CD4-positive, alpha-beta T cell treated with Interleukin-10 for 1 hour (primary cell): Measurements from ENCODE around the gene SACM1L.

Experiments
- DNase-seq: peaks from one replicate; pipeline ENCODE4 v3.0.0-alpha.2; 2020

The SACM1L gene, protein sequence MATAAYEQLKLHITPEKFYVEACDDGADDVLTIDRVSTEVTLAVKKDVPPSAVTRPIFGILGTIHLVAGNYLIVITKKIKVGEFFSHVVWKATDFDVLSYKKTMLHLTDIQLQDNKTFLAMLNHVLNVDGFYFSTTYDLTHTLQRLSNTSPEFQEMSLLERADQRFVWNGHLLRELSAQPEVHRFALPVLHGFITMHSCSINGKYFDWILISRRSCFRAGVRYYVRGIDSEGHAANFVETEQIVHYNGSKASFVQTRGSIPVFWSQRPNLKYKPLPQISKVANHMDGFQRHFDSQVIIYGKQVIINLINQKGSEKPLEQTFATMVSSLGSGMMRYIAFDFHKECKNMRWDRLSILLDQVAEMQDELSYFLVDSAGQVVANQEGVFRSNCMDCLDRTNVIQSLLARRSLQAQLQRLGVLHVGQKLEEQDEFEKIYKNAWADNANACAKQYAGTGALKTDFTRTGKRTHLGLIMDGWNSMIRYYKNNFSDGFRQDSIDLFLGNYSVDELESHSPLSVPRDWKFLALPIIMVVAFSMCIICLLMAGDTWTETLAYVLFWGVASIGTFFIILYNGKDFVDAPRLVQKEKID

DNA sequence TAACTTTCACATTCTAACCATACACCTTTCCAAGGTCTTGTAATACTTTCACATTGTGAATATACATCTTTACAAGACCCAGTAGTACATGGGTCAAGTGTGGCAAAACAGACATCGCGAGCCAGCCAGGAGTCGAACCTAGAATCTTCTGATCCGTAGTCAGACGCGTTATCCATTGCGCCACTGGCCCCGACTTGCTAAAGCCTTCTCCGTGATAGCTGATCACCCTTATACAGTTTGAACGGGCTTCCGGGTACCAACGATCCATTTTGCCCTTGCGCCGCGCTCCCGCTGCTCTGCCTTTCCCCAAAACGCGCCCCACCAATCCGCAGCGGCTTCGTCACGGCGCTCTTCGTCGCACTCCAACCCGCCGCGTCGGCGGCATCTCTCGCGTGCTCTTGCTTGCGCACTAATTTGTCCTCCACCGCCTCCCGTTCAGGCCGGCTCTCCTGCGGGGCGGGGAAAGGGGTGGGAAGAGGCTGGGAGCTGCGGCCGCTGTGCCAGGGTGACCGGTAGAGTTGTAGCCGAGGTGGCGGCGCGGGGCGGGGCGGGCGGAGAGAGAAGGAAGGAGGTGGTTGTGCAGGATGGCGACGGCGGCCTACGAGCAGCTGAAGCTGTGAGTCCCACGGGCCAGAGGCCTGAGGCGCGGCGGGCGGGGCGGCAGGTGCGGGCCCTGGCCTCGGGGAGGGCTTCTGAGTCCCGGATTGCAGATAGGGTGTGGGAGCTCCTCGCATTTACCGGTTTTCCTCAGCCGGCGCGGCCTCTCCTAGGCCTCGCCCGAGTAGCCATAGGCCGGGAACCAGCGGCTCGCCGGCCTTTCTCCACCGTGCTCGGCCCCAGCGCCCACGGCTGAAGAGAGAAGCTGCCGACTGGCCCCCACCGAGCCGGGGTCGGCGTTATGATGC is at the start of gene SACM1L:
Gene SACM1L (plus strand): TSS at position 515 of the 905 bp plus-strand sequence. CDS start 70 bp downstream, at position 585.
- DNase-seq: peak; percentile 98

DNA sequence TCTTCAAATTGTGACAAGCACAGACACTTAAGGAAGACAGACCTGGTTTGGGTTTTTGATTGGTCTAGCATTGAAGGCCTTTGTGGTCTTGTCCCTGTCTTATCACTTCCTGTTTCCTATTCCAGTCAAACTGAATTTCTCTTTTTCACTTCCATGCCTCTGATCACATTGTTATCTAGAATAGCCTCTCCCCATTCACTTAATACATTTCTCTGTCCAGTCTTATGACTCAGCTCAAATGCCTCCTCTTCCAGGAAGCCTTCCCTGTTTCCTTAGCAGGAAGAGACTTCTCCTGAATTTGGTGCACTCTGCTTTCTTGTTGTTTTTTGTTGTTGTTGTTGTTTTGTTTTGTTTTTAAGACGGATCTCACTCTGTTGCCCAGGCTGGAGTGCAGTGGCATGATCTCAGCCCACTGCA is 49.1 kb upstream of the SACM1L start:
- DNase-seq: no peak

DNA sequence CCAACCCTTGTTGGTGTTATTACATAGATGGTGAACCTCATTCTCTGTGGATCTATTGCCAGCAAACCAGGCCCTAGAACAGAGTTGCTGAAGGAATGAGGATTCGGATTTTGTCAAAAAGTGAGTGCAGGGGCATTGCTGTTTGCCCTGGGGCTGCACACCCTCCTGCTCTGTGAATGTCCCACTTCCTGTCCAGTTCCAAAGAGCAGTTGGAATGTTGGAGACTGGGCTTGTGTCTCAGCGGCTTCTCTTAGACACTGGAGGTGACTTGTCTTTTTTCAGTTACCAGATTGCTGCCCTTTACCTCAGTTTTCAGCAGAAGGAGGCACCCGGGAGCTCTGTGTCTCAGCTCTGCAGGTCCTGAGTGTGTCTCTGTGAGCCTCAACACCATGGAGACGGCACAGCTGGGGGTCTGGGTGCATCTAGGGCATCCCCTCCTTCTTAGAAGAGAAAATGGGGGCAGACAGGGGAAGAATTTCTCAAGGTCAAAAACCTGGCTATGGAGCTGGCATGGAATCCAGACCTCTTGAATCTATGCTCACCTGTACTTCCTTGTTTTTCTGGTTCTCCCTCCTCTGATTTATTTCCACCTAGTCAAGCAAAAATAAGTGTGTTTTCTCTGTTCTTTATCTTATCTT is 48.4 kb upstream of the SACM1L start:
- DNase-seq: no peak

DNA sequence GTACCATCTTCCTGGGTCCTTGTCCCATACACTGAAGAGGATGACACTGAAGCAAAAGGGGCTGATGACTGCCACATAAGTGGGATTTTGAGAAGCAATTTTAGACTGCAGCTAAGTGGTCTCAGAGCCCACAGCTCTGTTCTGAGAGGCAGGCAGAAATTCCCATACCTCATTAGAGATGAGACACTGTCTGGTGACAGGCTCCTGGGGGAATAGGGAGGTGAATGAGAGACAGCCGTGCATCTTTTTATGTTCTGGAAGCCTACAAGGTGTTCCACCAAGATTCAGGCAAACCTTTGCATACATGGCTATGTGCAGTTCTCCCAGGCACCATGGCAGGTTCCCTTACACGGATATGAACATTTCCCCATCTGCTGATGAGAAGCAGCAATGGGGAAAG is 47.4 kb upstream of the SACM1L start:
- DNase-seq: no peak

DNA sequence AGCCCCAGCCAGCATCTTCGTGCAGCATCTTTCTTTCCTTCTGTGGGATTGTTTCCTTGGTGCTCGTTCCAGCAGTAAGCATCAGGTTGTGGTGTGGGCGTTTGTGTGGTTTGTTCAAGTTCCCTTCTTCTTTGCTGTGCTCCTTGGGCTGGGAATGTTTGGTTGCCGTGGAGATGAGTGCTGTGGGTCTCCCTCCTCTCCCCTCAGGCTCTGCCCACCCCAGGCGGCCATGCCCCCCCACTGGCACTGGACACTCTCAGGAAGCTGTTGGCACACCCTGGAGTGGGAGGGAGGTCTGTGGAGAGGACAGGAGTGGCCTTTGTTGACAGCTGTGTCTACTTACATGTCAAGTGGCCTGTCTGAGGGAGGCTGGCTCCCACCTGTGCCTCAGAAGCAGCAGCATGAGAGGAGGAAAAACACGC is 46.5 kb upstream of the SACM1L start:
- DNase-seq: no peak

DNA sequence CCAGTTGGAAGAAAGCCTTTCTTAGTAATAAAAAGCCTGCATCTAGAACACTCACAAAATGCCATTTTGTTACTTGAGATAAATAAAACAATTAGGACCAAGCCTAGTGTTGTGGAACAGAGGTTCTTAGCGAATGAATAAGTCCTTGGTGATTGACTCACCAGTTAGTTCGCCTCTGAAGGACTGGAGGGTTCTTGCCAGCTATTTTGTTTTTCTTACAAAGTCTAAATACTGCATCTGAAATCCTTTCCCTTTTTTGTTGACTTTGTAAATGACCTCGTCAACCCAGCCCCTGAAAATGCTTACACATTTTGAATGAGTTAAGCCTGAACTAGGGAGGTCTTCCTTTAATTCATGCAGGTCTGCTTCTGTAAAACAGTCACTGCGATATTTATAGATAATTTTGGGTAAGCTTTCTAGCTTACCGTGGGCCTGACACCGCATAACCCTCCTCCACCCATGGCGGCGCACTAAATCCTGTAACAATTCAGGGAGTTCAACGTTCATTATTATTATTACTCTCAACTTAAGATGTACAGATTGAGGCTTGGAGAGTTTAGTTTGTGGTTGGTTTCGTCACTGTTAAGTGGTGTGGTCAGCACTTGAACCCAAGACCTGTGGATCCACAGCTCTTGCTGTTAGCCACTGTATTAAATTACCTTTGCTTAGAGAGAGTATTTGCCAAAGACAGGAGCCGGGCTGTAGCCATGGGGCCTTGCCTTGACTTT is 45.0 kb upstream of the SACM1L start:
- DNase-seq: no peak

DNA sequence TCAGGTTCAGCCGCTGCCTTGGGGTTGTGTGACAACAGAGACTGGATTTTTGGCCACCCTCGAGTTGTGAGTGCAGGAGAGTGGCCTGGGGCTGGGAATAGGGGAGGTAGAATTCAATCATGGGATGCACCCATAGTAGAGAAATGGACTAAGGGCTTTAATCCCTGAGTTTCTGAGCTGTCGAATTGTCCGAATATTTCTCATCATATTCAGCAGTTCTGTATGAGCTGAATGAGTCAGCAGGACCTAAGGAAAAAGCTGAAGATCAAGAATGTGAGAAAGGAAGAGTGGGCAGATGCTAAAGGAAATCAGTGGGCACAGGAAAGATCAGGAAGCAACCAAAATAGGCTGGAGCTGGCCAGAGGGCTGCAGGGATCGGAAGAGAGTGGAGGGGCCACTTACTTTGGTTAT is 44.4 kb upstream of the SACM1L start:
- DNase-seq: no peak

DNA sequence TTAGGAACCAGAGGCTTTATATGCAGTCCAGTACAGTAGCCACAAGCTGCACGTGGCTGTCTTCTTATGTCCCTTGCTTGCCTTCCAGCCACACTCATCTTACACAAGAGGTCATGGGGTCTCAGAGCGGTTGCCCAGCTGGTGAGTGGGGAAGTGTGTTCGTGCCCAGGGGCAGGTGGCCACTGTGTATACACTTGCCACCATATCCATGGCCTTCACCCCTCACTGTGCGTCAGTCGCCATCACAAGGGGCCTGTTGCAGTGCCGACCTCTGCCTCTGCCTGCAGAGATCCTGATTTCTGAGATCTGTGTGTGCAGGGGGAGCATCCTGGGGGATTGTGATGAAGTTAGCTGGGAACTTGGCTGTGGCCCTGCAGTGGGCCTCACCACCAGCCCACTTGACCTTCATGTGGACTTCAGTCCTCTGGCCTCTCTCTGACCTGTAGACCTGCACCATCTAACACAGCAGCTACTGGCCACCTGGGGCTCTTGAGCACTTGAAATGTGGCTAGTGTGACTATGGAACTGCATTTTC is 43.1 kb upstream of the SACM1L start:
- no peak for DNase-seq

DNA sequence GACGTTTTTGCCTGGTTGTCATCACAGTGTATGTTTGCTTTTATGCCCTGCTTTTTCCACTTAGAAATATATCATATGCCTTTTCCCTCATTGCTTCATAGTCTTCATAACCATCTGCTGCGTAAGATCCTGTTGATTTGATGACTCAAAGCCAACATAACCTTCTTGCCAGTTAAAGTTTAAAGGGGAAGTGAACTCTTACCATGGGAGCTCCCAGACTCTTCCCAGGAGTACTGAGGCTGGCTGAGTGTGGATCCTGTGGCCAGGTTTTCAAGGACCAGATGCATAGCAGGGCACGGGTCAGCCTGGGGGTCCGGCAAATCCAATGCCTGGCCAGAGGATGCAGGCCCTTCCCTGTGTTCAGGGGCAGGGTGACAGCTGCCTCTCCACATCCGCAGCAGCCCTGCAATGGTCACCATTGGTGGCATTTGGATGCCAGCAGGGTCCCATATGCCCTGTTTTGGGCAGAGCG is 42.0 kb upstream of the SACM1L start:
- no peak for DNase-seq

DNA sequence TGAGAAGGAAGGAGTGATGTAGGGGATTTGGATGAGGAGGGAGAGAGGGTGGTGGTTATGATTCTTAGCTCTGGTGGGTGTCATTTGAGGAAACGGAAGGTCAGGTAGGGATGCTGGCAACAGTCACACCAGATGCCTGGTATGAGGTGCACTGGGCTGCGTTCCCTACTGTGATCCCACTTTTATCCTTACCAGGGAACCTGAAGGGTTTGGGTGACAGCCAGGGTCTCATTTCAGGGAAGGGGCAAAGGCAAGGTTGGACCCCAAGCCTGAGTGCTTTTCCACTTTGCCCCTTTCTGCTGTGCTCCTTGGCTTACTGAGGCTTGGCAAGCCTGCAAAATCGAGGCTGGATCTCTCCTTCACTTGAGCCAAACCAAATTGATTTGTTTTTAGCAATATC is 36.0 kb upstream of the SACM1L start:
- no peak for DNase-seq

DNA sequence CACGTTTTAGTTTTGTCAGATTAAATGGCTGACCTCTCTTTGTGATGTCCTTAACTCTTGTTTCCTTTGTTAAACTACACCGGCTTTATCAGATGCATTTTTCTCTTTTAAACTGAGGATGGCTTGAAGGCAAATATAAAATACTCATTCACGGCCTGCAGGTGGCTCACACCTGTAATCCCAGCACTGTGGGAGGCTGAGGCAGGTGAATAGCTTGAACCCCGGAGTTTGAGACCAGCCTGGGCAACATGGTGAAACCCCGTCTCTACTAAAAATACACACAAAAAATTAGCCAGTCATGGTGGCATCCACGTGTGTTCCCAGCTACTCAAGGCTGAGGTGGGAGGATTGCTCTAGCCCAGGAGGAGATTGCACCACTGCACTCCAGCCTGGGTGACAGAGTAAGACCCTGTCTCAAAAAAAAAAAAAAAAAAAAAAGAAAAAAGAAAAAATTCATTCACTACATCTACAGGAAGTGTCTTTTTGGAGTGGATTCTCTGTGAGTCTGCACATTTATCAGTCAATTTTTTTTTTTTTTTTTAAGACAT is 34.7 kb upstream of the SACM1L start:
- no peak for DNase-seq

DNA sequence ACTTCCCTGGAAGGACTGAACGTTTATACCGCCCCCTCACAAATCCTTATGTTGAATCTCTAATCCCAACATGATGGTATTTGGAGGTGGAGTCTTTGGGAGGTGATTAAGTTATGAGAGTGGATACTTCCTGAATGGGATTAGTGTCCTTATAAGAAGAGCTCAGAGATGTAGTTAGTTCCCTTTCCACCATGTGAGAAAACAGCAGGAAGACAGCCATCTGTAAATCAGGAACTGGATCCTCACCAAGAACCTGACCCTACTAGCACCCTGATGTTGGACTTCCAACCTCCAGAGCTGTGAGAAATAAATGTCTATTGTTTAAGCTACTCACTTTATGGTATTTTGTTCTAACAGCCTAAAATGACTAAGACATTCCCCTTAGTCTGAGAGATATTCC is 33.3 kb upstream of the SACM1L start:
- no peak for DNase-seq

DNA sequence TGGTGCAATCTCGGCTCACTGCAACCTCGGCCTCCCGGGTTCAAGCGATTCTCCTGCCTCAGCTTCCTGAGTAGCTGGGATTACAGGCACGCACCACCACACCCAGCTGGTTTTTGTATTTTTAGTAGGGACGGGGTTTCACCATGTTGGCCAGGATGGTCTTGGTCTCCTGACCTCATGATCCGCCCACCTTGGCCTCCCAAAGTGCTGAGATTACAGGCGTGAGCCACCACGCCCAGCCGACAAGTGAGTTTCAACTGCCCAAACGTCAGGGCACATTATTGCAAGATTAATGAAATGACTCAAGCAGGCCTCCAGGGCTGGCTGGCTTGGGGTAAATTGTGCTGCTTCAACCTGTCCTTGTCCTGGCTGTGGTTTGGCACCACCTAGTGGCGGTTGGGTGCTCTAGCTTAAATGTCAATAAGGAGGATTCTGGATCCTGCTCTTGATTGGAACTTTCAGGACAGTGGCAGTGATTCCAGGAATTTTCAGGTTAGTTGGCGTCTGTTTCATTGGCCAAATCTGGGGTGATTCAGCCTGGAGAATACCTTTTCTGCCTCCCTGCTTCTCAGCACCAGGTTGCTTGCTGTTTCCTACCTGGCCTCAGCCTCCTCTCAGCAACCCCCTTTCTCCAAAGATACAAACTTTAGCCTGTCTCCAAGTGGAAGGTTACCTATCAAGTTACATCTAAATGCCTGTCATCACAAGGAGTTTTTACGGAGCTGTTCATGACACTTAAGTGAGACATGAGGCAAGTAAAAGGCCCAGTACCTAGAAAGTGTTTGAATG is 32.4 kb upstream of the SACM1L start:
- peak; percentile 85 for DNase-seq

DNA sequence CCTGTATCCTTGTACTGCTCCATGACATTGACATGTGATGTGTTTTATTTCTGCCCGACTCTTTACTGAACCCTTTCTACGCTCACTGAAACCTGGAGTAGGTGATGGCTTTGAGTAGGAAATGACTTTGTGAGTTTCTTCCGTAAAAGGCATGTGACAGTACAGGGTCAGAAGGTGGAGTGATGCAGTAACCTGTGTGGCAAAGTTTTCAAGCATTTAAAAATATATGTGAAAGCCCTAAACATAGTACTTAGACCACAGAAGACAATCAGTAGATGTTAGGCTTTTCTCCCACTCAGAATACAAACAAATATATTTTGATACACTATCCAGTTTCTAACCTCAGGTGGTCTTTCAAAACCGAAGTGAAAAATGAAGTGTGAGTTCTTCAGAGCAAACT is 31.3 kb upstream of the SACM1L start:
- no peak for DNase-seq

DNA sequence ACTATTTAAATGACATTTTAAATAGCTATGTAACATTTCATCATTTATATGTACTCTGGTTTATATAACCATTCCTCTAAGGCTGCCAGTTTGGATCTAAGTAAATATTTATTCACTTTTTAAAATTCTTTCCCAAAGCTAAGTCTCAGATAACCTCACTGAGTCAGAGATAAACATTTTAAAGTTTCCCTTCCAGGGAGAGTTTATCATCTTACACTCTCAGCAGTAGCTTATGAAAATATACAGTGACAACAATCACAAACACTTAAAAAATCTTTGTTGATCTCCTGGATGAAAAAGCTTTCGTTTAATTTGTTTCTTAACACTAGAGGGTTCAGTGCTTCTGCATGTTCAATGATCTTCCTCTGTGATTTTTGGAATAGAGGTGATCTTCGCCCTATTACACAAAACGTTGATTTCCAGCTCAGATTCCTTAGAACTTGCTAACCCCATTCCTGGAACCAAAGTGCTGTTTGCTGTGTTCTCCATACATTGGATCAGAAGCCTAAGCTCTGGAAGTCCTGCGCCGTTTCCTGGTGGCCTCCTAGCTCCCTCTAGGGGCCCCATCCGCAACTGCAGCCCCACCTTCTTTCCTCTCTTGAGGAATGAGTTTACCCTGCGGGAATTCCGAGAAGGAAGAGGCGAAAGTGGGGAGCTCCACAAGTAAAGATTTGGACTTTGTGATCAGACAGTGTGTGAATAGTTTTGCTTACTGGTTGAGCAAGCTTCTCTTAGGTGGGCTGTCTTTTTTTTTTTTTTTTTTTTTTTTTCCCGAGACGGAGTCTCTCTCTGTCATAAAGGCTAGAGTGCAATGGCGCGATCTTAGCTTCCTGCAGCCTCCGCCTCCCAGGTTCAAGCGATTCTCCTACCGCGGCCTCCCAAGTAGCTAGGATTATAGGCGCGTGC is 29.3 kb upstream of the SACM1L start:
- DNase-seq: peak; percentile 47

DNA sequence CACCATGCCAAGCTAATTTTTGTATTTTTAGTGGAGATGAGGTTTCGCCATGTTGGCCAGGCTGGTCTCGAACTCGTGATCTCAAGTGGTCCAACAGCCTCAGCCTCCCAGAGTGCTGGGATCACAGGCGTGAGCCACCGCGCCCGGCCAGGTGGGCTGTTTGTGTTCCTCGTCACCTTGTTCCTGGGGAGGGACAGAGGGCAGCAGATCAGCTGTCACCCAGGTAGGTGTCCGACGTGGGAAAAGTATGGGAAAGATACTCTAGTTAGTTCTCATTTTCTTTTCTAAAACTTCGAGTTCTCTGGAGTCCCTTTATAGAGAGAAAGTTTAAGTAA is 28.7 kb upstream of the SACM1L start:
- no peak for DNase-seq

DNA sequence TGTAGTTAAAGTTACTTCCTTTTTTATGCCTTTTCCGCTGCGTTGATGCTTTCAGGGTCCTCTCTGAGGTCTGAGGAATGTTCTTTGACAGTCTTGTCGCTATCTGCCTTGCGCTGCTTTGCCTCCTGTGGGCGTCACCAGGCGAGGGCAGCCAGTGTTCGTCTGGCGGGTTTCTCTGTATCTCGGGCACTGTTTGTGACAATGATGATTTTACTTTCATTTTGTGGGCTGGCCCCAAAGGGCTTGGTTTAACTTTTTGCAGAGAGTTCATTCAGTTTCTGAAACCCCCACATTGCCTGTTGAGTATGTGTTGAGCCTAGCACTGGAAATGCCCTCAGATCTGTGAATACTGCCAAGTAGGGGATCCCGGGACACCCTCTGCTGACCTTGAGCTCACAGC is 24.6 kb upstream of the SACM1L start:
- peak; percentile 81 for DNase-seq

DNA sequence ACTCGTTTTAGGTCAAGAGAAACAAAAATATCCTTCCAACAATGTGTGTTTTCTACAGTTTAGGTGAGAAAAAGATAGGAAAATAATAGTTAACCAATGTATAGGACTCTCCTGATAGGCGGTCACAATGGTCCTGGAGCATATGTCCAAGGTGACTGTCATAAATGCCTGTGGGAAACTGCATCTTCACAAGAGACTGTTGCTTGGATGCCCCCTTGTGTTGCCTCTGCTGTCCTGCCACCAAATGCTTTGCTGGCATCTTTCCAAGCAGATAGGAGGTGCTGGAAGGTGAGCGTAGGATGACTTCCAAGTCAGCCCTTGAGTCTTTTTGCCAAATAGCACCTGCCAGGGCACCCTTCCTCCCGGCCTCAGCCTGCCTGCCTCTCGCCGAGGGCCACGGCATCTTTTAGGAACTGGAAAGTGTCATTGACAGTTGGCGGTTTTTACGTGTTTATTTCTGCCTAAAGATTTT is 24.1 kb upstream of the SACM1L start:
- peak; percentile 85 for DNase-seq

DNA sequence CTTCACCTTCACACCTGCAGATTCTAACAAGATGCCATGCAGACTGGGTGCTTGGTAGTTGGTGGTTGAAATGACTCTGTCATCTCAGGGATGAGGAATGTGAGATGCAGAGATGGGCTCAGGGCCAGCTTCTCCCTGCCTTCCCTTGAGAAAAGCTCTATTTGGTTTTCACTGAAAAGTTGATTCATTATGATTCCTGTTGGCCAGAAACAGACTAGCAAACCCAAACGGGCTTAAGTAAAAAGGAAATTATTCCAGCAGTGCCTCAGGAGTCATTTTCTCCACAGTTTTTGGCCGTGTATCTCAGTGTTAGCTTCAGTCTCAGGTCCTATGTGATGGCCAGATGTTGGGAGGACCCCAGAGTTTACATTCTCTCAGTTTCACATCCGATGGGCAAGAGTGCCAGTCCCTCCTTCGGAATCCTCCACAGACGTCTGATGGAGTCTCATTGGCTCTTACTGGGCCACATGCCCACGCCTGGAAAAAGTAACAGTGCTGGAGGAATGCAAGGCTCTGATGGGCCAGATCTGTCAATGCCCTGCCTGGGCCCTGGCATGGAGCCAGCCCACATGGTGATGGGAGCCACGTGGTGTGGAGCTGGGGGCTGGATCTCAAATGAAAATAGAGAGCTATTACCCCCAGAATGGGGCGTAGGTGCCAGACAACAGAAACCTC is 22.3 kb upstream of the SACM1L start:
- DNase-seq: no peak
